ENCODE results near the gene COLQ. TPM values are rescaled to one million over a fixed set of nuclear protein-coding genes. Genes with fewer than 3 reads are reported as not detected.

Gene COLQ
- total RNA-seq, 1 experiment from 2014 or later: 1.9 TPM

- Histone ChIP-seq H3K4me3 (replicated peaks in 1 of 2; ENCODE audit: low read depth in 1 of 2, low read length in 2 of 2) (no peak overlapping the region), H3K9me3 (ENCODE audit: control insufficient read depth in 1 of 2, insufficient read depth in 1 of 2, low read depth in 1 of 2, low read length in 2 of 2) (no peaks in the 10 kb centered on the region), H3K36me3 (ENCODE audit: control insufficient read depth in 1 of 2, insufficient read depth in 2 of 2, low read length in 2 of 2) (peaks cover 49 to 57% of the 10 kb centered on the region in 2 experiments), H3K27ac (ENCODE audit: low read depth, low read length) (no peak overlapping the region), H2AFZ (ENCODE audit: low read depth, low read length, poor library complexity, severe bottlenecking) (no peak overlapping the region), H3K4me2 (ENCODE audit: low read length) (no peak overlapping the region), H3K9ac (ENCODE audit: low read length) (no peak overlapping the region), H4K20me1 (ENCODE audit: insufficient read depth) (no peaks in the 10 kb centered on the region), H3K4me1 (ENCODE audit: control insufficient read depth in 1 of 2, insufficient read depth in 2 of 2, low read length in 2 of 2) (no peaks in the 10 kb centered on the region), H3K9me2 (ENCODE audit: insufficient read depth) (no peaks in the 10 kb centered on the region), H3K79me2 (ENCODE audit: insufficient read depth, low read length) (peaks cover 4% of the 10 kb centered on the region; the same call in 1 of the 2 replicates), H3K27me3 (ENCODE audit: insufficient read depth, low read length) (no peaks in the 10 kb centered on the region)
- ChIA-PET CTCF (no interaction called here), RAD21 (ENCODE audit: low non-redundant PET in 1 of 2, low total read pairs in 2 of 2, uncharacterized antibody in 2 of 2, unreplicated experiment in 2 of 2) (no interaction called here), POLR2A (no interaction called here)
- TF ChIP-seq CTCF (IDR thresholded peaks at IDR 0.05 in 2 of 3, conservative IDR thresholded peaks at IDR 0.05 in 1 of 3; ENCODE audit: borderline replicate concordance in 1 of 3, insufficient read depth in 1 of 3, low read depth in 2 of 3, low read length in 2 of 3) (no peak), ZNF274 (IDR thresholded peaks at IDR 0.05; ENCODE audit: low read depth, low read length) (no peak), CEBPB (IDR thresholded peaks at IDR 0.05; ENCODE audit: low read depth) (no peak), CBX3 (IDR thresholded peaks at IDR 0.05; ENCODE audit: low read depth) (no peak), SP1 (IDR thresholded peaks at IDR 0.05; ENCODE audit: low read depth) (no peak), MAX (IDR thresholded peaks at IDR 0.05) (no peak), ATF3 (IDR thresholded peaks at IDR 0.05) (no peak), ZBTB33 (IDR thresholded peaks at IDR 0.05; ENCODE audit: extremely low read depth, insufficient replicate concordance, low read length) (no peak), EZH2phosphoT487 (IDR thresholded peaks at IDR 0.05; ENCODE audit: borderline replicate concordance) (no peak), EGR1 (IDR thresholded peaks at IDR 0.05; ENCODE audit: low read depth) (no peak), REST (IDR thresholded peaks at IDR 0.05; ENCODE audit: low read depth) (no peak), POLR2A (IDR thresholded peaks at IDR 0.05; ENCODE audit: borderline replicate concordance, extremely low read depth, insufficient read depth, insufficient read length) (no peak), JUND (IDR thresholded peaks at IDR 0.05) (no peak), TCF7L2 (IDR thresholded peaks at IDR 0.05; ENCODE audit: borderline replicate concordance, extremely low read depth, insufficient read depth, insufficient read length) (no peak), SIN3A (IDR thresholded peaks at IDR 0.05; ENCODE audit: low read depth) (no peak), ZFX (IDR thresholded peaks at IDR 0.05) (no peak), YY1 (IDR thresholded peaks at IDR 0.05; ENCODE audit: extremely low read depth, insufficient replicate concordance, low read depth, low read length) (no peak), EZH2 (IDR thresholded peaks at IDR 0.05) (no peak)
- no peak for DNase-seq (ENCODE audit: low read depth, low spot score)
- ATAC-seq: no peak
- intact Hi-C loops (cut with micrococcal nuclease): no loop called here
- no TSS peak for BruUV-seq (replicated peaks)
Observed at GRCh38 chr3:15438983-15439382, 82.5 kb downstream of the COLQ start.
